ENCODE measurements around the gene CD6. TPM values are rescaled to one million over a fixed set of nuclear protein-coding genes. Genes with fewer than 3 reads are reported as not detected.

Gene CD6
- total and polyA plus RNA-seq, 2 donors (not counting 3 experiments of a cell fraction or from before 2014, with no cell fraction given) = not detected

- Histone ChIP-seq H3K9me1 (replicated peaks; ENCODE audit: control insufficient read depth, extremely low read depth, insufficient read depth, low read length) (no peaks in the 10 kb centered on the region), H3K4me1 (ENCODE audit: control insufficient read depth, extremely low read depth, insufficient read depth, low read length) (peaks cover 31% of the 10 kb centered on the region), H3K4me2 (ENCODE audit: insufficient read depth, low read length) (no peak overlapping the region), H4K20me1 (replicated peaks; ENCODE audit: control insufficient read depth, extremely low read depth, insufficient read depth, low read length) (no peaks in the 10 kb centered on the region), H3K9me3 (replicated peaks; ENCODE audit: control insufficient read depth, insufficient read depth, low read length) (no peaks in the 10 kb centered on the region), H3K79me2 (ENCODE audit: control insufficient read depth, insufficient read depth, low read length) (peaks cover 17% of the 10 kb centered on the region), H3K27ac (ENCODE audit: insufficient read depth, low read depth, low read length) (no peak overlapping the region), H2AFZ (ENCODE audit: low read depth, low read length) (no peak overlapping the region), H3K4me3 (replicated peaks in 1 of 3; ENCODE audit: insufficient read depth in 1 of 3, low read depth in 1 of 3, low read length in 3 of 3) (no peak overlapping the region), H3K27me3 (ENCODE audit: control insufficient read depth in 2 of 2, insufficient read depth in 2 of 2, low read length in 2 of 2) (no peaks in the 10 kb centered on the region), H3K36me3 (ENCODE audit: control insufficient read depth in 2 of 2, extremely low read depth in 1 of 2, insufficient read depth in 2 of 2, low read length in 2 of 2) (peaks cover 3 to 23% of the 10 kb centered on the region in 2 experiments), H3K9ac (replicated peaks; ENCODE audit: extremely low read depth, insufficient read depth, low read length) (no peak overlapping the region)
- dilution Hi-C loops (cut with MboI; ENCODE audit: extremely low pct_ligation_motif_present, low sequenced_read_pairs) (no loop called here), intact Hi-C loops (cut with micrococcal nuclease) (no loop called here)
- ChIA-PET POLR2A (no interaction called here), CTCF (no interaction called here)
- no peak for TF ChIP-seq GATA2 (IDR thresholded peaks at IDR 0.05; ENCODE audit: insufficient read depth, insufficient read length, low read depth, low read length)
- FAIRE-seq = no peak
- no peak for DNase-seq (ENCODE audit: low read depth, low spot score)
- TSS peak; percentile 18 for BruUV-seq (replicated peaks)
These were observed 48.6 kb upstream of the CD6 start for GRCh38 chr11:60922906-60923305.

- Histone ChIP-seq H3K9me3 (replicated peaks; ENCODE audit: control insufficient read depth, insufficient read depth, low read length) (no peaks in the 10 kb centered on the region), H3K27ac (ENCODE audit: insufficient read depth, low read depth, low read length) (no peak overlapping the region), H2AFZ (ENCODE audit: low read depth, low read length) (no peak overlapping the region), H3K4me3 (replicated peaks in 1 of 3; ENCODE audit: insufficient read depth in 1 of 3, low read depth in 1 of 3, low read length in 3 of 3) (no peak overlapping the region), H3K4me1 (ENCODE audit: control insufficient read depth, extremely low read depth, insufficient read depth, low read length) (peaks cover 27% of the 10 kb centered on the region), H3K36me3 (ENCODE audit: control insufficient read depth in 2 of 2, extremely low read depth in 1 of 2, insufficient read depth in 2 of 2, low read length in 2 of 2) (peaks cover 3 to 23% of the 10 kb centered on the region in 2 experiments), H3K9me1 (replicated peaks; ENCODE audit: control insufficient read depth, extremely low read depth, insufficient read depth, low read length) (no peaks in the 10 kb centered on the region), H3K79me2 (ENCODE audit: control insufficient read depth, insufficient read depth, low read length) (peaks cover 13% of the 10 kb centered on the region), H3K9ac (replicated peaks; ENCODE audit: extremely low read depth, insufficient read depth, low read length) (no peak overlapping the region), H3K27me3 (ENCODE audit: control insufficient read depth in 2 of 2, insufficient read depth in 2 of 2, low read length in 2 of 2) (no peaks in the 10 kb centered on the region), H3K4me2 (ENCODE audit: insufficient read depth, low read length) (no peak overlapping the region), H4K20me1 (replicated peaks; ENCODE audit: control insufficient read depth, extremely low read depth, insufficient read depth, low read length) (no peaks in the 10 kb centered on the region)
- FAIRE-seq (no peak), DNase-seq (ENCODE audit: low read depth, low spot score) (no peak)
- dilution Hi-C loops (cut with MboI; ENCODE audit: extremely low pct_ligation_motif_present, low sequenced_read_pairs) (no loop called here), intact Hi-C loops (cut with micrococcal nuclease) (no loop called here)
- no peak for TF ChIP-seq POLR2AphosphoS5 (IDR thresholded peaks at IDR 0.05; ENCODE audit: insufficient read depth, low read depth, low read length)
- no peak for TF ChIP-seq POLR2A (IDR thresholded peaks at IDR 0.05; ENCODE audit: low read depth, low read length)
- TF ChIP-seq EZH2 (IDR thresholded peaks at IDR 0.05; ENCODE audit: borderline replicate concordance, low read depth, low read length, severe bottlenecking) = no peak
- TF ChIP-seq MAX (IDR thresholded peaks at IDR 0.05; ENCODE audit: insufficient read depth, insufficient read length) = no peak
- no peak for TF ChIP-seq MYC (IDR thresholded peaks at IDR 0.05; ENCODE audit: low read depth, low read length)
- TF ChIP-seq GATA2 (IDR thresholded peaks at IDR 0.05; ENCODE audit: insufficient read depth, insufficient read length, low read depth, low read length) = no peak
- no peak for TF ChIP-seq FOS (IDR thresholded peaks at IDR 0.05; ENCODE audit: borderline replicate concordance, insufficient read depth, low read length)
- TF ChIP-seq CTCF (IDR thresholded peaks at IDR 0.05; ENCODE audit: extremely low read depth in 1 of 2, insufficient read depth in 1 of 2, low read depth in 1 of 2, low read length in 2 of 2) = no peak
- TF ChIP-seq JUN (IDR thresholded peaks at IDR 0.05; ENCODE audit: borderline replicate concordance, insufficient read depth, insufficient read length, low read depth) = no peak
- CTCF ChIA-PET = interaction anchor here (0.9 to 1.1 kb wide), 4 partner anchors 8 to 93 kb away, joined by 4 to 7 read pairs (median 5); no protein-coding TSS in a partner anchor
- POLR2A ChIA-PET = interaction anchor here (0.9 kb wide), 1 partner anchor 9 kb away, joined by 5 read pairs; the partner anchor contains the start of gene TMEM109
- BruUV-seq (replicated peaks) = no TSS peak
These were observed 48.2 kb upstream of the CD6 start for GRCh38 chr11:60923326-60923725.
